GM21381 (cell line): ENCODE measurements around the gene AKAP1.

Experiments used
- ATAC-seq: cut with Tn5 transposase; IDR thresholded peaks from one replicate; pipeline ENCODE4 v1.9.1; 2021; ENCODE audit warnings: mild to moderate bottlenecking, moderate library complexity; ENCODE audit not compliant: unreplicated experiment

The AKAP1 gene

GRCh38 chr17:57124053-57124452 is 39.0 kb downstream of the AKAP1 start:
- no peak for ATAC-seq

- no peak for ATAC-seq
Observed at GRCh38 chr17:57125406-57125805, 40.4 kb downstream of the AKAP1 start.

- ATAC-seq, result no peak
Observed at GRCh38 chr17:57125866-57126265, 40.8 kb downstream of the AKAP1 start.

GRCh38 chr17:57130708-57131461 is 45.8 kb downstream of the AKAP1 start:
- ATAC-seq, result no peak

GRCh38 chr17:57132663-57133062 is 47.6 kb downstream of the AKAP1 start:
- no peak for ATAC-seq

GRCh38 chr17:57133486-57133885 is 48.4 kb downstream of the AKAP1 start:
- ATAC-seq, result no peak

GRCh38 chr17:57135026-57135788 is 50.2 kb downstream of the AKAP1 start:
- no peak for ATAC-seq

GRCh38 chr17:57135789-57136291 is 50.8 kb downstream of the AKAP1 start:
- no peak for ATAC-seq

GRCh38 chr17:57136355-57136754 is 51.3 kb downstream of the AKAP1 start:
- ATAC-seq, result no peak

- no peak for ATAC-seq
Observed at GRCh38 chr17:57138030-57138911, 53.2 kb downstream of the AKAP1 start.

- ATAC-seq, result no peak
Observed at GRCh38 chr17:57138956-57139576, 54.0 kb downstream of the AKAP1 start.

- ATAC-seq, result no peak
Observed at GRCh38 chr17:57140316-57140715, 55.3 kb downstream of the AKAP1 start.

- ATAC-seq, result no peak
Observed at GRCh38 chr17:57142925-57143324, 57.9 kb downstream of the AKAP1 start.

GRCh38 chr17:57143361-57143760 is 58.3 kb downstream of the AKAP1 start:
- no peak for ATAC-seq

GRCh38 chr17:57143919-57144318 is 58.9 kb downstream of the AKAP1 start:
- no peak for ATAC-seq

GRCh38 chr17:57144567-57144966 is 59.5 kb downstream of the AKAP1 start:
- ATAC-seq, result no peak

GRCh38 chr17:57145347-57145746 is 60.3 kb downstream of the AKAP1 start:
- ATAC-seq, result no peak

- no peak for ATAC-seq
Observed at GRCh38 chr17:57146273-57146672, 61.2 kb downstream of the AKAP1 start.

- ATAC-seq, result no peak
Observed at GRCh38 chr17:57151798-57152197, 66.8 kb downstream of the AKAP1 start.

GRCh38 chr17:57152967-57153528 is 68.0 kb downstream of the AKAP1 start:
- no peak for ATAC-seq
